GM23338 (cell line): ENCODE data around the gene CCDC167. TPM values are rescaled to one million over a fixed set of nuclear protein-coding genes. Genes with fewer than 3 reads are reported as not detected.

Experiments used
- ATAC-seq: fragments of 200-7000 bp; cut with Tn5 transposase; 3 replicates; pipeline ENCODE4 v1.9.1; 2020
- DNase-seq: peaks from one replicate; pipeline ENCODE4 v3.0.0-alpha.2; 2015; ENCODE audit warnings: low spot score
- H2AFZ ChIP-seq: fragments of 200-600 bp; sonication (generic); 2 replicates; pipeline ENCODE4 v1.8.0; 2016; ENCODE audit warnings: antibody characterized with exemption, mild to moderate bottlenecking, moderate library complexity
- H3F3A ChIP-seq: fragments of 200-600 bp; sonication (generic); replicated peaks from 2 replicates; pipeline ENCODE4 v1.8.0; 2017; ENCODE audit warnings: antibody characterized with exemption, mixed run types, low read depth
- H3K27ac ChIP-seq: fragments of 200-600 bp; sonication (generic); 2 replicates; pipeline ENCODE4 v1.6.1; 2016; ENCODE audit warnings: low read depth
- H3K27me3 ChIP-seq: fragments of 200-600 bp; sonication (generic); 2 replicates; pipeline ENCODE4 v1.8.0; 2016; ENCODE audit warnings: mild to moderate bottlenecking, mixed run types, moderate library complexity; ENCODE audit not compliant: insufficient read depth
- H3K36me3 ChIP-seq: fragments of 200-600 bp; sonication (generic); 2 replicates; pipeline ENCODE4 v1.8.0; 2016; ENCODE audit warnings: mild to moderate bottlenecking; ENCODE audit not compliant: insufficient read depth
- H3K4me1 ChIP-seq: fragments of 200-600 bp; sonication (generic); 2 replicates; pipeline ENCODE4 v1.8.0; 2016; ENCODE audit warnings: mild to moderate bottlenecking, moderate library complexity; ENCODE audit not compliant: insufficient read depth
- H3K4me2 ChIP-seq: fragments of 200-600 bp; sonication (generic); 2 replicates; pipeline ENCODE4 v1.7.1; 2017; ENCODE audit warnings: mixed run types
- H3K4me3 ChIP-seq: fragments of 200-600 bp; sonication (generic); 2 replicates; pipeline ENCODE4 v1.6.1; 2016; ENCODE audit warnings: mixed run types
- H3K79me2 ChIP-seq: fragments of 200-600 bp; sonication (generic); replicated peaks from 2 replicates; pipeline ENCODE4 v1.8.0; 2017; ENCODE audit warnings: mild to moderate bottlenecking; ENCODE audit not compliant: insufficient read depth
- H3K9me2 ChIP-seq: fragments of 200-600 bp; sonication (generic); 2 replicates; pipeline ENCODE4 v1.8.0; 2017; ENCODE audit not compliant: insufficient read depth
- H4K20me1 ChIP-seq: fragments of 200-600 bp; sonication (generic); replicated peaks from 2 replicates; pipeline ENCODE4 v1.8.0; 2017; ENCODE audit warnings: mild to moderate bottlenecking; ENCODE audit not compliant: insufficient read depth
- H3K27ac Mint-ChIP-seq: 2 replicates; pipeline ENCODE4 v1.8.0; 2020; ENCODE audit warnings: inconsistent platforms, mild to moderate bottlenecking, moderate library complexity, mixed read lengths
- H3K27me3 Mint-ChIP-seq: 3 replicates; pipeline ENCODE4 v1.8.0; 2022; ENCODE audit warnings: low read depth, mild to moderate bottlenecking, moderate library complexity, mixed read lengths, inconsistent platforms; ENCODE audit not compliant: insufficient read depth, poor library complexity
- H3K36me3 Mint-ChIP-seq: 3 replicates; pipeline ENCODE4 v1.8.0; 2021; ENCODE audit warnings: low read depth, mild to moderate bottlenecking, inconsistent platforms, moderate library complexity, mixed read lengths
- H3K4me1 Mint-ChIP-seq: 3 replicates; pipeline ENCODE4 v1.8.0; 2020; ENCODE audit warnings: mild to moderate bottlenecking, inconsistent platforms, mixed read lengths
- H3K4me3 Mint-ChIP-seq: 3 replicates; pipeline ENCODE4 v1.8.0; 2021; ENCODE audit warnings: moderate library complexity, mild to moderate bottlenecking, inconsistent platforms, mixed read lengths
- H3K9me3 Mint-ChIP-seq: 3 replicates; pipeline ENCODE4 v1.8.0; 2020; ENCODE audit warnings: moderate library complexity, mild to moderate bottlenecking, inconsistent platforms, mixed read lengths
- STAT1 ChIP-seq: IDR thresholded peaks from one replicate; pipeline ENCODE4 v1.6.1; 2016; ENCODE audit warnings: antibody characterized with exemption; ENCODE audit not compliant: unreplicated experiment
- ZNF114 ChIP-seq: fragments of 250-450 bp; sonication (Bioruptor Pico); IDR thresholded peaks from 2 replicates; pipeline ENCODE4 v1.5.0; 2020; ENCODE audit warnings: mild to moderate bottlenecking, moderate library complexity
- polyA plus RNA-seq: library from polyadenylated mRNA; unstranded; fragments of >200 nt; fragmentation: Nextera tagmentation; extraction: Ambion mirVana; gene quantifications from 2 replicates; pipeline ENCODE4 v1.2.1, GENCODE V29; 2016
- total RNA-seq: library from RNA; depleted of rRNA; stranded (reverse); fragments of >200 nt; shearing (Covaris generic); gene quantifications from 2 replicates; pipeline ENCODE4 v1.2.3, GENCODE V29; 2014
- TF ChIP-seq, protein P1 (sequence below): IDR thresholded peaks from 2 replicates; pipeline ENCODE4 v1.6.1; 2016; ENCODE audit warnings: antibody characterized with exemption
- TF ChIP-seq, protein P2 (sequence below), 2 experiments: fragments of 200-600 bp in 1 of 2; sonication (generic) in 1 of 2; conservative IDR thresholded peaks; 2 replicates each; pipeline versions ENCODE4 v1.5.1 to v1.6.1; 2016 to 2017; ENCODE audit warnings: antibody characterized with exemption in 2 of 2, low read depth in 2 of 2, mild to moderate bottlenecking in 2 of 2, moderate library complexity in 1 of 2

CCDC167 gene
- total and polyA plus RNA-seq, 2 experiments from 2014 or later = 17.6 to 21.4 TPM

DNA sequence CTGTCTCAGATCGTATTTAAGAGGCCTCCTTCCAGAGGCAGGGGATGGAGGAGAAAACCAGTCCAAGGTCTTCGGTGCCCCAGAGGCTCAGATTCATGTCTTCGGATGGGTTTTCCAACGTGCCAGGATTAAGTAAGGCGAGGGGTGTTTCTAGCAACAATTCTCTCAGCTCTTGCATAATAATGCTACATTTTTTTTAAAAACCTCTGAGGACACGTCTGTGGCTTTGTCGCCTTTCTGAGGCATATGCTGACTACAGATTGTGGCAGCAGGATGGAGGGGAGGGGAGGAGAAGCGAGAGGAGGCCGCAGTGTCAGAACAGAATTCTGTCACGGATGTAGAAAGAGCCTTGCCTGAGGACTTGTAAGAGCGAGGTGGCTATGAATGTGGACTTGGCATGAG is 17.7 kb upstream of the CCDC167 start:
- H3K79me2 ChIP-seq = no peaks in the 10 kb centered on the region
- Mint-ChIP-seq H3K36me3 (no peaks in the 10 kb centered on the region), H3K9me3 (no peaks in the 10 kb centered on the region; the same call in 2 of the 3 replicates), H3K27ac (no peak overlapping the region), H3K4me3 (no peak overlapping the region), H3K4me1 (peaks cover 50% of the 10 kb centered on the region), H3K27me3 (peaks cover 23% of the 10 kb centered on the region)
- H3K36me3 ChIP-seq = no peaks in the 10 kb centered on the region; the same call in 1 of the 2 replicates
- peak overlapping the region; percentile 91 for H2AFZ ChIP-seq
- no peaks in the 10 kb centered on the region for H3F3A ChIP-seq
- no peak overlapping the region for H3K4me2 ChIP-seq
- H3K4me1 ChIP-seq = peaks cover 41% of the 10 kb centered on the region
- no peak for TF ChIP-seq ZNF114
- TF ChIP-seq, protein P1, sequence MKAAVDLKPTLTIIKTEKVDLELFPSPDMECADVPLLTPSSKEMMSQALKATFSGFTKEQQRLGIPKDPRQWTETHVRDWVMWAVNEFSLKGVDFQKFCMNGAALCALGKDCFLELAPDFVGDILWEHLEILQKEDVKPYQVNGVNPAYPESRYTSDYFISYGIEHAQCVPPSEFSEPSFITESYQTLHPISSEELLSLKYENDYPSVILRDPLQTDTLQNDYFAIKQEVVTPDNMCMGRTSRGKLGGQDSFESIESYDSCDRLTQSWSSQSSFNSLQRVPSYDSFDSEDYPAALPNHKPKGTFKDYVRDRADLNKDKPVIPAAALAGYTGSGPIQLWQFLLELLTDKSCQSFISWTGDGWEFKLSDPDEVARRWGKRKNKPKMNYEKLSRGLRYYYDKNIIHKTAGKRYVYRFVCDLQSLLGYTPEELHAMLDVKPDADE = no peak
- TF ChIP-seq, protein P2, sequence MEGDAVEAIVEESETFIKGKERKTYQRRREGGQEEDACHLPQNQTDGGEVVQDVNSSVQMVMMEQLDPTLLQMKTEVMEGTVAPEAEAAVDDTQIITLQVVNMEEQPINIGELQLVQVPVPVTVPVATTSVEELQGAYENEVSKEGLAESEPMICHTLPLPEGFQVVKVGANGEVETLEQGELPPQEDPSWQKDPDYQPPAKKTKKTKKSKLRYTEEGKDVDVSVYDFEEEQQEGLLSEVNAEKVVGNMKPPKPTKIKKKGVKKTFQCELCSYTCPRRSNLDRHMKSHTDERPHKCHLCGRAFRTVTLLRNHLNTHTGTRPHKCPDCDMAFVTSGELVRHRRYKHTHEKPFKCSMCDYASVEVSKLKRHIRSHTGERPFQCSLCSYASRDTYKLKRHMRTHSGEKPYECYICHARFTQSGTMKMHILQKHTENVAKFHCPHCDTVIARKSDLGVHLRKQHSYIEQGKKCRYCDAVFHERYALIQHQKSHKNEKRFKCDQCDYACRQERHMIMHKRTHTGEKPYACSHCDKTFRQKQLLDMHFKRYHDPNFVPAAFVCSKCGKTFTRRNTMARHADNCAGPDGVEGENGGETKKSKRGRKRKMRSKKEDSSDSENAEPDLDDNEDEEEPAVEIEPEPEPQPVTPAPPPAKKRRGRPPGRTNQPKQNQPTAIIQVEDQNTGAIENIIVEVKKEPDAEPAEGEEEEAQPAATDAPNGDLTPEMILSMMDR (conservative IDR thresholded peaks at IDR 0.05; ENCODE audit: low read depth in 2 of 2) = no peak
- ATAC-seq (no peak), DNase-seq (no peak)
- no peak overlapping the region for H3K4me3 ChIP-seq
- no peaks in the 10 kb centered on the region for H3K9me2 ChIP-seq
- H4K20me1 ChIP-seq = no peaks in the 10 kb centered on the region
- no peak overlapping the region for H3K27ac ChIP-seq
- peaks cover 22% of the 10 kb centered on the region for H3K27me3 ChIP-seq

DNA sequence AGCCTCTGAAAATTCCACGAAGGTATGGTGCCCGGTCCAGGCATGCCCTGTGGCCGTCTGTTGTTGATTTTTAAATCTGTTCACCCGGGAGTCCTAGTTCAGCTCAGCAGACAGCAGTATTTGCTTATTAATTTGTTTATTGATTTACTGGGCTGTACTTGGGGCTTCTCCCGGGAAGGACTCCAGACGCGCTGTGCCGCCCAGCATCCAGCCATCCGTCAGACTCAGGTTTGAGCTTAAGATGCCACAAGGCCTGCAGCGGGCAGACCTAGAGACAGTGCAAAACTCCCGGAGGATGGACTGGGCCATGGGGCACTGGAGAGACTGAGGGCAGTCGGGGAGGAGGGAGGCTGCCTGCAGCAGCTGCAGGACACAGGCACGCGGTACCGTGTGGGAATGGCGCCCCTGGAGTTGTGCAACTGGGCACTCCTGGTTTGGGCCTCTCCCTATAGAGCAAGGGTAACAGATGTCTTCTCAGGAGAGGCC is 17.3 kb upstream of the CCDC167 start:
- Mint-ChIP-seq H3K4me3 (no peak overlapping the region), H3K27ac (no peak overlapping the region), H3K4me1 (peaks cover 54% of the 10 kb centered on the region), H3K36me3 (no peaks in the 10 kb centered on the region), H3K9me3 (no peaks in the 10 kb centered on the region; the same call in 2 of the 3 replicates), H3K27me3 (peaks cover 26% of the 10 kb centered on the region)
- Histone ChIP-seq H3K4me1 (peaks cover 45% of the 10 kb centered on the region), H3K9me2 (no peaks in the 10 kb centered on the region), H3F3A (no peaks in the 10 kb centered on the region), H3K27me3 (peaks cover 27% of the 10 kb centered on the region), H3K79me2 (no peaks in the 10 kb centered on the region), H3K27ac (no peak overlapping the region), H2AFZ (peak overlapping the region; percentile 91), H3K4me3 (no peak overlapping the region), H3K36me3 (no peaks in the 10 kb centered on the region; the same call in 1 of the 2 replicates), H4K20me1 (no peaks in the 10 kb centered on the region), H3K4me2 (no peak overlapping the region)
- no peak for TF ChIP-seq STAT1
- TF ChIP-seq, protein P1 = no peak
- no peak for DNase-seq
- ATAC-seq = no peak
